BJ (cell line): ENCODE results near the gene WDR13. TPM values are rescaled to one million over a fixed set of nuclear protein-coding genes. Genes with fewer than 3 reads are reported as not detected.

Experiments
- CTCF ChIA-PET: fragments of 350-600 bp; formaldehyde crosslinking; extraction: SDS; loops from one replicate; lab custom pipeline; 2021; ENCODE audit warnings: antibody characterized with exemption, inconsistent platforms; lab: Yijun Ruan, JAX
- POLR2A ChIA-PET: fragments of 300-600 bp; sonication (Branson Sonifier 250); formaldehyde crosslinking; extraction: SDS; loops from one replicate; lab custom pipeline; 2021; ENCODE audit warnings: antibody characterized with exemption; lab: Charles Lee
- DNase-seq: peaks from one replicate; pipeline ENCODE4 v3.0.0-alpha.2; 2011; ENCODE audit warnings: low read depth
- H3K27me3 ChIP-seq: 2 replicates; pipeline ENCODE4 v1.6.0; 2011; ENCODE audit warnings: low read length; ENCODE audit not compliant: control insufficient read depth, insufficient read depth
- H3K36me3 ChIP-seq: 2 replicates; pipeline ENCODE4 v1.5.1; 2011; ENCODE audit warnings: low read length; ENCODE audit not compliant: control insufficient read depth, insufficient read depth
- H3K4me3 ChIP-seq: 2 replicates; pipeline ENCODE4 v1.5.1; 2011; ENCODE audit warnings: low read depth, mild to moderate bottlenecking, control low read depth, low read length
- CTCF ChIP-seq: IDR thresholded peaks from 2 replicates; pipeline ENCODE4 v1.5.1; 2011; ENCODE audit warnings: low read depth, mild to moderate bottlenecking, control low read depth, inconsistent platforms, low read length, moderate library complexity; ENCODE audit not compliant: insufficient read depth
- polyA plus RNA-seq: library from polyadenylated mRNA; depleted of rRNA; stranded (reverse); fragments of >200 nt; gene quantifications from 2 replicates; pipeline ENCODE4 v1.2.3, GENCODE V29; 2011

WDR13 gene
- polyA plus RNA-seq, 1 experiment, result 119 TPM

GRCh38 chrX:48604701-48605100 lies 7.4 kb downstream of the WDR13 start:
- DNase-seq, result no peak
- TF ChIP-seq CTCF, result no peak
- Histone ChIP-seq H3K4me3 (no peak overlapping the region), H3K36me3 (peaks cover 16% of the 10 kb centered on the region), H3K27me3 (no peaks in the 10 kb centered on the region)
- ChIA-PET CTCF (interaction anchor here (1.0 kb wide), 1 partner anchor 11 kb away, joined by 3 read pairs; no protein-coding TSS in a partner anchor), POLR2A (no interaction called here)

GRCh38 chrX:48606091-48606490 lies 8.8 kb downstream of the WDR13 start:
- Histone ChIP-seq H3K27me3 (no peaks in the 10 kb centered on the region), H3K36me3 (peaks cover 9% of the 10 kb centered on the region), H3K4me3 (no peak overlapping the region)
- ChIA-PET CTCF (interaction anchor here (0.6 kb wide), 1 partner anchor 247 kb away, joined by 3 read pairs; no protein-coding TSS in a partner anchor), POLR2A (no interaction called here)
- DNase-seq, result no peak
- TF ChIP-seq CTCF, result no peak; the same call in 1 of the 2 replicates

GRCh38 chrX:48611703-48612102 lies 14.4 kb downstream of the WDR13 start:
- Histone ChIP-seq H3K36me3 (no peaks in the 10 kb centered on the region), H3K27me3 (no peaks in the 10 kb centered on the region), H3K4me3 (no peak overlapping the region)
- ChIA-PET CTCF (no interaction called here), POLR2A (no interaction called here)
- no peak for TF ChIP-seq CTCF
- no peak for DNase-seq

GRCh38 chrX:48613502-48614160 lies 16.3 kb downstream of the WDR13 start:
- no peaks in the 10 kb centered on the region for H3K36me3 ChIP-seq
- POLR2A ChIA-PET, result no interaction called here
- CTCF ChIA-PET, result no interaction called here
- no peak for TF ChIP-seq CTCF
- DNase-seq, result no peak
- H3K4me3 ChIP-seq, result no peak overlapping the region
- H3K27me3 ChIP-seq, result no peaks in the 10 kb centered on the region

GRCh38 chrX:48616576-48616975 lies 19.3 kb downstream of the WDR13 start:
- H3K27me3 ChIP-seq, result no peaks in the 10 kb centered on the region
- no peak for DNase-seq
- ChIA-PET CTCF (no interaction called here), POLR2A (no interaction called here)
- no peaks in the 10 kb centered on the region for H3K36me3 ChIP-seq
- H3K4me3 ChIP-seq, result no peak overlapping the region
- TF ChIP-seq CTCF, result no peak
